Stimulated activated CD8-positive, alpha-beta memory T cell treated with anti-CD3 and anti-CD28 coated beads, Interleukin-15, amount 100 ng/mL, for 24 hours (primary cell): ENCODE data around the gene DTNA.
"Not testable (repeated sequence)": the region's sequence is repeated elsewhere in the genome, so short reads cannot be mapped to it uniquely, and the experiment has no call there.

Experiments
- DNase-seq: peaks from one replicate; pipeline ENCODE4 v3.0.0-alpha.2; 2020; ENCODE audit warnings: low read depth

DTNA gene

GRCh38 chr18:34904994-34905393 is 194.9 kb downstream of the DTNA start:
- DNase-seq, result no peak

GRCh38 chr18:34906985-34907384 is 196.9 kb downstream of the DTNA start:
- not testable (repeated sequence) for DNase-seq

GRCh38 chr18:34909637-34910364 is 199.7 kb downstream of the DTNA start:
- no peak for DNase-seq

- no peak for DNase-seq
Observed at GRCh38 chr18:34911081-34911480, 201.0 kb downstream of the DTNA start.

GRCh38 chr18:34911661-34912384 is 201.7 kb downstream of the DTNA start:
- no peak for DNase-seq

- DNase-seq, result no peak
Observed at GRCh38 chr18:34913837-34914661, 204.0 kb downstream of the DTNA start.

- no peak for DNase-seq
Observed at GRCh38 chr18:34915046-34915445, 204.9 kb downstream of the DTNA start.

GRCh38 chr18:34916539-34916938 is 206.4 kb downstream of the DTNA start:
- not testable (repeated sequence) for DNase-seq

GRCh38 chr18:34918856-34919255 is 208.8 kb downstream of the DTNA start:
- no peak for DNase-seq

GRCh38 chr18:34921226-34921625 is 211.1 kb downstream of the DTNA start:
- no peak for DNase-seq

- no peak for DNase-seq
Observed at GRCh38 chr18:34921811-34922385, 211.8 kb downstream of the DTNA start.

GRCh38 chr18:34922594-34922993 is 212.5 kb downstream of the DTNA start:
- DNase-seq, result not testable (repeated sequence)

GRCh38 chr18:34923911-34924310 is 213.8 kb downstream of the DTNA start:
- DNase-seq, result no peak

- DNase-seq, result no peak
Observed at GRCh38 chr18:34926683-34927082, 216.6 kb downstream of the DTNA start.

- DNase-seq, result no peak
Observed at GRCh38 chr18:34928088-34928753, 218.1 kb downstream of the DTNA start.

- no peak for DNase-seq
Observed at GRCh38 chr18:34928754-34929335, 218.7 kb downstream of the DTNA start.

- DNase-seq, result no peak
Observed at GRCh38 chr18:34929336-34929780, 219.3 kb downstream of the DTNA start.

GRCh38 chr18:34932363-34932762 is 222.3 kb downstream of the DTNA start:
- no peak for DNase-seq

- DNase-seq, result no peak
Observed at GRCh38 chr18:34932792-34933466, 222.8 kb downstream of the DTNA start.

- no peak for DNase-seq
Observed at GRCh38 chr18:34933909-34934661, 224.0 kb downstream of the DTNA start.
